HFFc6 (cell line): ENCODE data around the gene GPR148. TPM values are rescaled to one million over a fixed set of nuclear protein-coding genes. Genes with fewer than 3 reads are reported as not detected.
"Not testable (repeated sequence)": the region's sequence is repeated elsewhere in the genome, so short reads cannot be mapped to it uniquely, and the experiment has no call there.

Experiments
- DNase-seq: peaks from one replicate; pipeline ENCODE4 v3.0.0-alpha.2; 2018
- H3K27ac Mint-ChIP-seq: 2 replicates; pipeline ENCODE4 v1.8.0; 2020; ENCODE audit warnings: mild to moderate bottlenecking, mixed read lengths
- H3K27me3 Mint-ChIP-seq: 2 replicates; pipeline ENCODE4 v1.8.0; 2021; ENCODE audit warnings: mild to moderate bottlenecking, moderate library complexity, mixed read lengths; ENCODE audit not compliant: insufficient read depth
- H3K36me3 Mint-ChIP-seq: 2 replicates; pipeline ENCODE4 v1.8.0; 2021; ENCODE audit warnings: low read depth, mixed read lengths
- H3K4me1 Mint-ChIP-seq: 2 replicates; pipeline ENCODE4 v1.8.0; 2020; ENCODE audit warnings: low read depth, mixed read lengths
- H3K4me3 Mint-ChIP-seq: 2 replicates; pipeline ENCODE4 v1.8.0; 2020; ENCODE audit warnings: mild to moderate bottlenecking, moderate library complexity, mixed read lengths
- H3K9me3 Mint-ChIP-seq: 2 replicates; pipeline ENCODE4 v1.8.0; 2020; ENCODE audit warnings: mild to moderate bottlenecking, mixed read lengths
- long read RNA-seq: library from polyadenylated mRNA; unstranded; transcript quantifications from one replicate; pipeline ENCODE4 v2.0.0, GENCODE V29; 2019
- total RNA-seq, 6 experiments: library from RNA; stranded (reverse); fragmentation: NEBNext Ultra II Directional; extraction: Animal tissue kit (Norgen Biotek cat#: 25700); gene quantifications; 2 replicates in 1 of 6; 3 replicates in 5 of 6; pipeline ENCODE4 v1.2.3, GENCODE V29; 2021
- TF ChIP-seq, protein P1 (sequence below): fragments of 200-600 bp; sonication (generic); IDR thresholded peaks from 2 replicates; pipeline ENCODE4 v1.5.0; 2021; ENCODE audit warnings: antibody characterized with exemption, mild to moderate bottlenecking

Gene GPR148, protein sequence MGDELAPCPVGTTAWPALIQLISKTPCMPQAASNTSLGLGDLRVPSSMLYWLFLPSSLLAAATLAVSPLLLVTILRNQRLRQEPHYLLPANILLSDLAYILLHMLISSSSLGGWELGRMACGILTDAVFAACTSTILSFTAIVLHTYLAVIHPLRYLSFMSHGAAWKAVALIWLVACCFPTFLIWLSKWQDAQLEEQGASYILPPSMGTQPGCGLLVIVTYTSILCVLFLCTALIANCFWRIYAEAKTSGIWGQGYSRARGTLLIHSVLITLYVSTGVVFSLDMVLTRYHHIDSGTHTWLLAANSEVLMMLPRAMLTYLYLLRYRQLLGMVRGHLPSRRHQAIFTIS
- total RNA-seq: not detected
- long read RNA-seq: 0 reads

DNA sequence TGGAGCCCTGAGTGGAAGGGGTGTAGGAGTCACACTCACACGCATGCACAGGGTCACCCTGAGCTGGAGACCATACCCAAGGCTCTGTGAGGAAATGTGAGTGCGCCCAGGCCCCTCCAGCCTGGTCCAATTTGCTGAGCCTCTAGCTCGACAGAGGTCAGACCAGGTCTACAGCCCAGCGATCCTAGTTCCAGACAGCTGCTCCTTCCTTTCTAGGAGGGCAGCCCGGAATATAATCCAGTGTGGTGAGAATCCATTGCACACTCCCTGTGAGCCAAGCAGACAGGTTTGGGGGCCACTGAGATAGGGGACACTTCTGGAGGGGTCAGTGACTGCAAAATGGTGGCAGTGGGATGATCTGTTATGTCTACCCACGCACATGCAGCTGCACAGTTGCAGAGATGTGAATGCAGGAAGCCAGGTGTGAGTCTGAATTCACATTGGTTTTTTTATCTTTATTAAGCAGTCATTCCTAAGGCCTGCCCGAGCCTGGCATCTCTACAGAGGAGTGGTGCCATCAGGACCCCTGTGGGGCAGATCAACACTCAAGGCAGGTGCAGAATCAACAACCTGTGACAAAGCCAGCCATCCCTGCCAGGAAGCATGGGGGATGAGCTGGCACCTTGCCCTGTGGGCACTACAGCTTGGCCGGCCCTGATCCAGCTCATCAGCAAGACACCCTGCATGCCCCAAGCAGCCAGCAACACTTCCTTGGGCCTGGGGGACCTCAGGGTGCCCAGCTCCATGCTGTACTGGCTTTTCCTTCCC lies at the start of gene GPR148:
Gene GPR148 (plus strand): TSS at position 522 of the 768 bp plus-strand sequence. CDS start 82 bp downstream, at position 604.
- peaks cover 4% of the 10 kb centered on the region; the same call in 1 of the 2 replicates for H3K36me3 Mint-ChIP-seq
- H3K27me3 Mint-ChIP-seq: no peaks in the 10 kb centered on the region
- H3K4me3 Mint-ChIP-seq: no peak within 1 kb of the TSS
- TF ChIP-seq, protein P1, sequence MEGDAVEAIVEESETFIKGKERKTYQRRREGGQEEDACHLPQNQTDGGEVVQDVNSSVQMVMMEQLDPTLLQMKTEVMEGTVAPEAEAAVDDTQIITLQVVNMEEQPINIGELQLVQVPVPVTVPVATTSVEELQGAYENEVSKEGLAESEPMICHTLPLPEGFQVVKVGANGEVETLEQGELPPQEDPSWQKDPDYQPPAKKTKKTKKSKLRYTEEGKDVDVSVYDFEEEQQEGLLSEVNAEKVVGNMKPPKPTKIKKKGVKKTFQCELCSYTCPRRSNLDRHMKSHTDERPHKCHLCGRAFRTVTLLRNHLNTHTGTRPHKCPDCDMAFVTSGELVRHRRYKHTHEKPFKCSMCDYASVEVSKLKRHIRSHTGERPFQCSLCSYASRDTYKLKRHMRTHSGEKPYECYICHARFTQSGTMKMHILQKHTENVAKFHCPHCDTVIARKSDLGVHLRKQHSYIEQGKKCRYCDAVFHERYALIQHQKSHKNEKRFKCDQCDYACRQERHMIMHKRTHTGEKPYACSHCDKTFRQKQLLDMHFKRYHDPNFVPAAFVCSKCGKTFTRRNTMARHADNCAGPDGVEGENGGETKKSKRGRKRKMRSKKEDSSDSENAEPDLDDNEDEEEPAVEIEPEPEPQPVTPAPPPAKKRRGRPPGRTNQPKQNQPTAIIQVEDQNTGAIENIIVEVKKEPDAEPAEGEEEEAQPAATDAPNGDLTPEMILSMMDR: no peak
- no peak within 1 kb of the TSS for H3K27ac Mint-ChIP-seq
- peaks cover 5% of the 10 kb centered on the region for H3K9me3 Mint-ChIP-seq
- DNase-seq: no peak
- H3K4me1 Mint-ChIP-seq: no peaks in the 10 kb centered on the region

DNA sequence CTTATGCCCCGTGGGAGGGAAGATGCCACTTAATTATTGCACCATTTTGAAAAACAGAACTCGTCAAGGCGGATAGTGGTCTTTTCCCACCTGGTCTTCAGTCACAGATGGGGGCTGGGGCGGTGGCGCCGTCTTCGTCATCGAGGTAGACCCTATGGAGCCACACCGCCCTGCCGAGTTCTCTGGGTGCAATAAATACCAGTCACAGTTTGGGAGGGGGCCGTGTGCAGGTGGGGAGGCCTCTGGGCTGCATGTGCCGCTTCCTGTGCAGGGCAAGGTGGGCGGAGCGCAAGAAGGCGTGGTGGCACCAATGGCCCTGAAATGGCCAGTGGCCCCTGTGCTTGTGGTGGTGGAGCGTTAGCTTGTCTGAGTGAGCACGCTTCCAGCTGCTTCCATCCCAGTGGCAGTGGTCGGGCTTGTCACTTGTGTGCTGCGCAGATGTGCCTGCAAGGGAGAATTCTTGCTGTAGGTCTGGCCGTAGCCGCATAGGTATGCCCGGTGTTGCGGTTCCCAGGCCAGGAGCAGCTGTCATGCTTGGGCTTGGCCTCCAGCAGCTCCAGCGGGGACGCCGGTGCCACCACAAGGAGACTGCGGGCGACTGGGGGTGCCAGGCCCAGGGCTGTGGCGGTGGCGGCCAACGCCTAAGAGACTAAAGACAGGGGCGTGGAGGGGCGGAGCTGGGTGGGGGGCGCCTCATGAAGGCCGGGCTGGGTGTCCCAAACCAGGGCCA lies 36.7 kb upstream of the GPR148 start:
- not testable (repeated sequence) for H3K36me3 Mint-ChIP-seq, H3K4me1 Mint-ChIP-seq, DNase-seq, H3K4me3 Mint-ChIP-seq, H3K9me3 Mint-ChIP-seq, H3K27ac Mint-ChIP-seq, H3K27me3 Mint-ChIP-seq

DNA sequence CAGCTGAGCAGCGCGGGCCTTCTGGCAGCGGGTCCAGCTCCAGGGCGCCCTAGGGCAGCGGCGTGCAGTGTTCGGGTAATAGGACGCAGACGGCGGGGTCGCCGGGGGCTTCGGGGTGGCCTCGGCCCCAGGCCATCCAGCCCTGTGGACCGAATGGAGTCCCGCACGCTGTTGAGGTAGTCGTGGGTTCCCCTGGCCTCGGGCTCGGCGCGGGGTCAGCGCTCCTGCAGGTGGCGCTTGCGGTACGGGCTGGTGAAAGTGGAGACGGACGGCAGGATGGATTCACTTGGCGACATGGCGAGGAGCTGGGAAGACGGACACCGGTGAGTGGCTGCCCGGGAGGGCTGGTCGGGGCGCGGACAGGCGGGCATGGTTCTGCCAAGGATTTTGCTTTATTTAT lies 35.4 kb upstream of the GPR148 start:
- not testable (repeated sequence) for H3K4me3 Mint-ChIP-seq, DNase-seq

DNA sequence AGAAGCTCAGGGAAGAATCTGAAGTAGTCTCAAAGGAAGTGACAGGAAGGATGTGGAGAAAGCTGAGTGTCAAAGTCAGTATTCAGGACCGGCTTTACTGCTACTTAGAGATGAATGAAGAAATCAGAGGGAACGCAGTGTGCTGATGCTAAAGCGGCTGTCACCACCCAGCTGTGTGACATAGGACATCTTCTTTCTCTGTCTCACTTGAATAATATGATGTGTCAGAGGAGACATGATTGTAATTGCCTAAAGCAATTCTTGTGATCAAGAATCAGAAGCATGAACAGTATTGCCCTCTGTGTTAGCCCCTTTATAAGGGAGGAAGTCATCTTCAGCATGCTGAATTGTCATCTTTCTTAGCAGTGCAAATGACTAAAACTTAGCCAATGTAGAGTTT lies 25.6 kb upstream of the GPR148 start:
- not testable (repeated sequence) for H3K36me3 Mint-ChIP-seq, H3K4me3 Mint-ChIP-seq, DNase-seq, H3K9me3 Mint-ChIP-seq, H3K27ac Mint-ChIP-seq, H3K27me3 Mint-ChIP-seq, H3K4me1 Mint-ChIP-seq

More for the DNA sequence above, 35.4 kb upstream of the GPR148 start:
- H3K27ac Mint-ChIP-seq, H3K9me3 Mint-ChIP-seq, H3K36me3 Mint-ChIP-seq, H3K27me3 Mint-ChIP-seq, H3K4me1 Mint-ChIP-seq: not testable (repeated sequence)

DNA sequence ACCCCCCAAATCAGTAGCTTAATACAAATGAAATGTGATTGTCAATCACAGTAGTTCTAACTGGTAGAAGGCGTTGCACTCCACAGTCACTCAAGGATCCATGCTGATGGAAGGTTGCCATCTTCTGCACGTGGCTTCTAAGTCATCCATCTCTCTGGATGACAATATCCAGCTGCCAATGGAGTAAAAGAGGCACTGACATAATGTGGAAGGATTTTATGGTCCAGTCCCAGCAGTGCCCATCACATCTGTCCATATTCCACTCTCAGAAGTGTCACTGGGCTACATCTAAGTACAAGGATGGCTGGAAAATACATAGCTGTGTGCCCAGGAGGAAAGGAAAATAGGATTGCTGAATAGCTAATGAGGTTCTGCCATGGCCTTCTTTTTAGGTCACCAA lies 14.1 kb upstream of the GPR148 start:
- H3K4me1 Mint-ChIP-seq: not testable (repeated sequence)

DNA sequence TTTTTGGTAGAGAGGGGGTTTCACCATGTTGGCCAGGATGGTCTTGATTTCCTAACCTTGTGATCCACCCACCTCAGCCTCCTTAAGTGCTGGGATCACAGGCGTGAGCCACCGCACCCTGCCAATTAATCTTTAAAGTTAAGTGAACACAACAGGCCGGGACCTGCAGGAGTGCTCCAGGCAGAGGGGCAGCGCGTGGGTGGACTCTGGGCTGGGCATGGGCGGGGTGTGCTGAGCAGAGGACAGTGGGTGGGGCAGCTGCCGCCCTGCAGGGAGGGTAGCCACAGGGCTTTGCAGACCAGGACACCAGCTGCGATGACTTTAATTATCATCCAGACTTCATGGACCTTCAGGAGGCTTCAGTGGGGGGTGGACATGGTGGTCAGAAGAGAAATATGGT lies 8.8 kb upstream of the GPR148 start:
- no peaks in the 10 kb centered on the region for H3K27me3 Mint-ChIP-seq
- no peaks in the 10 kb centered on the region for H3K4me1 Mint-ChIP-seq
- no peaks in the 10 kb centered on the region for H3K36me3 Mint-ChIP-seq
- peaks cover 9% of the 10 kb centered on the region for H3K9me3 Mint-ChIP-seq
- no peak overlapping the region for H3K4me3 Mint-ChIP-seq
- TF ChIP-seq, protein P1: no peak
- no peak for DNase-seq
- no peak overlapping the region for H3K27ac Mint-ChIP-seq

More for the DNA sequence above, 14.1 kb upstream of the GPR148 start:
- H3K9me3 Mint-ChIP-seq, H3K4me3 Mint-ChIP-seq, DNase-seq, H3K36me3 Mint-ChIP-seq, H3K27me3 Mint-ChIP-seq, H3K27ac Mint-ChIP-seq: not testable (repeated sequence)

DNA sequence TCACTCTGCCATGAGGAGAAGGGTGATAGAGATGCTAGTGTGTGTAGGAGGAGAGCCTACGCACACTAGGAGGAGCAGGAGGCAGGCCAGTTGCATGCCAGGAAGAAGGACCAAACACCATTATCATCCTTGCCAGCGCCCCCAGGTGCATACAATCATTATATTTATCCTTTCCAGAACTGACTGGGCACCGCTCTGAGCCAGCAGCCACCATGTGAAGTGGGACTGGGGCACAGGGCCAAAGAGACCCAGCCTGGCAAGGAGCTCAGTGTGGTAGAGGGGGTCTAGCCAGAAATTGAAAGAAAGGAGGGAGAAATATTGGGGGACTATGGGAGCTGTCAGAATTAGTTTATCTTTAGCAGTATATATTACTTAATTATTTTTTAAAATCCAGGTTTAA lies 8.3 kb upstream of the GPR148 start:
- no peaks in the 10 kb centered on the region for H3K27me3 Mint-ChIP-seq
- no peak for DNase-seq
- H3K4me3 Mint-ChIP-seq: no peak overlapping the region
- H3K27ac Mint-ChIP-seq: no peak overlapping the region
- H3K9me3 Mint-ChIP-seq: peaks cover 9% of the 10 kb centered on the region
- H3K36me3 Mint-ChIP-seq: no peaks in the 10 kb centered on the region
- TF ChIP-seq, protein P1: no peak
- H3K4me1 Mint-ChIP-seq: no peaks in the 10 kb centered on the region
